Subcutaneous abdominal adipose tissue (tissue), 5 donors: ENCODE measurements around the gene UBA1.
A peak's percentile ranks its signal among the peaks of the same experiment; 100 is the strongest.

Experiments used
- H3K27ac ChIP-seq: one replicate; pipeline ENCODE4 v1.7.0; 2013; ENCODE audit warnings: low read depth, mild to moderate bottlenecking, inconsistent platforms, low read length, moderate library complexity
- H3K27me3 ChIP-seq, 5 donors: one replicate each; pipeline ENCODE4 v1.7.0; 2013; ENCODE audit warnings: low read length in 5 of 5, inconsistent platforms in 1 of 5; ENCODE audit not compliant: control insufficient read depth in 5 of 5, insufficient read depth in 4 of 5
- H3K36me3 ChIP-seq, 5 donors: one replicate each; pipeline ENCODE4 v1.7.0; 2013; ENCODE audit warnings: low read length in 5 of 5; ENCODE audit not compliant: control insufficient read depth in 5 of 5, insufficient read depth in 5 of 5
- H3K4me1 ChIP-seq, 5 donors: one replicate each; pipeline ENCODE4 v1.7.0; 2013; ENCODE audit warnings: low read length in 5 of 5, mild to moderate bottlenecking in 3 of 5, moderate library complexity in 1 of 5; ENCODE audit not compliant: control insufficient read depth in 5 of 5, insufficient read depth in 5 of 5
- H3K4me3 ChIP-seq, 5 donors: one replicate each; pipeline ENCODE4 v1.7.0; 2013; ENCODE audit warnings: low read length in 5 of 5, low read depth in 1 of 5
- H3K9ac ChIP-seq, 5 donors: one replicate each; pipeline ENCODE4 v1.7.0; 2013; ENCODE audit warnings: low read length in 5 of 5, mild to moderate bottlenecking in 4 of 5, moderate library complexity in 3 of 5
- H3K9me3 ChIP-seq, 5 donors: one replicate each; pipeline ENCODE4 v1.7.0; 2013; ENCODE audit warnings: low read length in 5 of 5; ENCODE audit not compliant: control insufficient read depth in 5 of 5
- donor health status: healthy.
- donor health status: healthy.
- donor health status: healthy.
- donor health status: healthy.
- donor health status: healthy.

The UBA1 gene

GRCh38 chrX:47208108-47208507 lies 14.5 kb downstream of the UBA1 start:
- H3K36me3 ChIP-seq = peaks cover 36 to 100% (median 94%) of the 10 kb centered on the region in 5 donors
- H3K27me3 ChIP-seq = peaks cover 0 to 4% (median 0%) of the 10 kb centered on the region in 5 donors

GRCh38 chrX:47209508-47210238 lies 16.0 kb downstream of the UBA1 start:
- Histone ChIP-seq H3K4me1 (no peaks in the 10 kb centered on the region), H3K9me3 (no peaks in the 10 kb centered on the region), H3K27ac (no peak overlapping the region), H3K4me3 (no peak overlapping the region), H3K9ac (peak overlapping the region in 1 of 5 donors; percentile 5), H3K36me3 (peaks cover 31 to 99% (median 92%) of the 10 kb centered on the region in 5 donors), H3K27me3 (peaks cover 0 to 4% (median 0%) of the 10 kb centered on the region in 5 donors)

More at GRCh38 chrX:47208108-47208507, 14.5 kb downstream of the UBA1 start:
- no peaks in the 10 kb centered on the region for H3K9me3 ChIP-seq
- H3K9ac ChIP-seq = no peak overlapping the region
- H3K4me1 ChIP-seq = no peaks in the 10 kb centered on the region
- no peak overlapping the region for H3K27ac ChIP-seq
- no peak overlapping the region for H3K4me3 ChIP-seq

- no peaks in the 10 kb centered on the region for H3K9me3 ChIP-seq
- no peak overlapping the region for H3K27ac ChIP-seq
- H3K36me3 ChIP-seq = peaks cover 28 to 99% (median 93%) of the 10 kb centered on the region in 5 donors
These were observed 17.2 kb downstream of the UBA1 start for GRCh38 chrX:47210661-47211425.

GRCh38 chrX:47212381-47213293 lies 19.0 kb downstream of the UBA1 start:
- H3K4me1 ChIP-seq = peaks cover under 1 to 10% (median 8%) of the 10 kb centered on the region in 5 donors
- no peaks in the 10 kb centered on the region for H3K9me3 ChIP-seq
- H3K36me3 ChIP-seq = peaks cover 17 to 87% (median 80%) of the 10 kb centered on the region in 5 donors
- H3K27me3 ChIP-seq = peaks cover 0 to 4% (median 1%) of the 10 kb centered on the region in 5 donors
- no peak overlapping the region for H3K27ac ChIP-seq
- no peak overlapping the region for H3K9ac ChIP-seq
- no peak overlapping the region for H3K4me3 ChIP-seq

More at GRCh38 chrX:47210661-47211425, 17.2 kb downstream of the UBA1 start:
- Histone ChIP-seq H3K4me3 (no peak overlapping the region), H3K9ac (no peak overlapping the region), H3K4me1 (no peaks in the 10 kb centered on the region), H3K27me3 (peaks cover 0 to 4% (median 0%) of the 10 kb centered on the region in 5 donors)

- no peaks in the 10 kb centered on the region for H3K9me3 ChIP-seq
- no peak overlapping the region for H3K9ac ChIP-seq
- no peak overlapping the region for H3K27ac ChIP-seq
- H3K4me3 ChIP-seq = no peak overlapping the region
- H3K36me3 ChIP-seq = peaks cover 12 to 69% (median 66%) of the 10 kb centered on the region in 5 donors
- H3K27me3 ChIP-seq = peaks cover 0 to 4% (median under 1%) of the 10 kb centered on the region in 5 donors
- peaks cover 7 to 23% (median 16%) of the 10 kb centered on the region in 5 donors for H3K4me1 ChIP-seq
These were observed 20.9 kb downstream of the UBA1 start for GRCh38 chrX:47214435-47215077.

- peaks cover 0 to 4% (median 0%) of the 10 kb centered on the region in 5 donors for H3K27me3 ChIP-seq
- no peaks in the 10 kb centered on the region for H3K9me3 ChIP-seq
- H3K4me3 ChIP-seq = no peak overlapping the region
- no peak overlapping the region for H3K27ac ChIP-seq
- peaks cover 10 to 60% (median 58%) of the 10 kb centered on the region in 5 donors for H3K36me3 ChIP-seq
- no peak overlapping the region for H3K9ac ChIP-seq
- peaks cover 10 to 32% (median 25%) of the 10 kb centered on the region in 5 donors for H3K4me1 ChIP-seq
These were observed 21.8 kb downstream of the UBA1 start for GRCh38 chrX:47215291-47215900.

- Histone ChIP-seq H3K4me3 (no peak overlapping the region), H3K9ac (no peak overlapping the region), H3K36me3 (peaks cover 10 to 50% (median 47%) of the 10 kb centered on the region in 5 donors), H3K9me3 (no peaks in the 10 kb centered on the region), H3K27ac (peak overlapping the region; percentile 79), H3K4me1 (peaks cover 10 to 38% (median 31%) of the 10 kb centered on the region in 5 donors), H3K27me3 (peaks cover 0 to 5% (median 0%) of the 10 kb centered on the region in 5 donors)
These were observed 22.8 kb downstream of the UBA1 start for GRCh38 chrX:47216393-47216925.

- Histone ChIP-seq H3K9me3 (no peaks in the 10 kb centered on the region), H3K27me3 (peaks cover 0 to 7% (median 0%) of the 10 kb centered on the region in 5 donors), H3K9ac (peak overlapping the region in 4 of 5 donors; percentile 9 to 94 (median 67)), H3K4me3 (peak overlapping the region; percentile 60 to 95 (median 77)), H3K4me1 (peaks cover 10 to 38% (median 36%) of the 10 kb centered on the region in 5 donors), H3K27ac (peak overlapping the region; percentile 79), H3K36me3 (peaks cover 3 to 42% (median 39%) of the 10 kb centered on the region in 5 donors)
These were observed 23.7 kb downstream of the UBA1 start for GRCh38 chrX:47217121-47217851.
